Breast epithelium (tissue), 4 donors: Measurements from ENCODE around the gene SUSD6. TPM values are rescaled to one million over a fixed set of nuclear protein-coding genes. Genes with fewer than 3 reads are reported as not detected.

Experiments
- DNase-seq, 2 donors: peaks; one replicate each; pipeline ENCODE4 v3.0.0-alpha.2; 2019; ENCODE audit warnings: low spot score in 2 of 2
- H3K27ac ChIP-seq, 2 donors: fragments of 200-600 bp; sonication (generic) in 1 of 2; one replicate each; pipeline ENCODE4 v1.5.1; 2016 to 2019; ENCODE audit warnings: mild to moderate bottlenecking in 1 of 2
- H3K27me3 ChIP-seq, 2 donors: fragments of 200-600 bp; sonication (generic) in 1 of 2; one replicate each; pipeline versions ENCODE4 v1.5.1 to v1.6.0; 2017 to 2019; ENCODE audit warnings: control low read depth in 1 of 2, mild to moderate bottlenecking in 1 of 2
- H3K36me3 ChIP-seq: fragments of 200-600 bp; one replicate; pipeline ENCODE4 v1.5.1; 2019
- H3K4me1 ChIP-seq, 2 donors: fragments of 200-600 bp; sonication (generic); one replicate each; pipeline ENCODE4 v1.5.1; 2016 to 2019; ENCODE audit warnings: control low read depth in 1 of 2
- H3K4me3 ChIP-seq, 3 donors: fragments of 200-600 bp; sonication (generic); 1 replicate in 2 of 3; 2 replicates in 1 of 3; pipeline ENCODE4 v1.5.1; 2016 to 2019; ENCODE audit warnings: mild to moderate bottlenecking in 3 of 3, moderate library complexity in 2 of 3
- H3K9me3 ChIP-seq, 2 donors: fragments of 200-600 bp; sonication (generic) in 1 of 2; one replicate each; pipeline ENCODE4 v1.5.1; 2016 to 2019; ENCODE audit warnings: control low read depth in 1 of 2
- CTCF ChIP-seq, 3 donors: fragments of 450-650 bp; IDR thresholded peaks; one replicate each; pipeline ENCODE4 v1.5.1; 2016 to 2017; ENCODE audit warnings: antibody characterized with exemption in 3 of 3, mild to moderate bottlenecking in 3 of 3, moderate library complexity in 3 of 3
- POLR2A ChIP-seq: fragments of 450-650 bp; IDR thresholded peaks from one replicate; pipeline ENCODE4 v1.6.1; 2016; ENCODE audit warnings: antibody characterized with exemption, mild to moderate bottlenecking, moderate library complexity
- POLR2AphosphoS5 ChIP-seq, 3 donors: sonication (generic); formaldehyde crosslinking; IDR thresholded peaks; one replicate each; pipeline ENCODE4 v1.6.1; 2017; ENCODE audit warnings: antibody characterized with exemption in 3 of 3
- intact Hi-C: fragments of 100-400 bp; cut with DNase I; formaldehyde crosslinking; loops from one replicate; pipeline ENCODE4 v1.15.1; 2023; ENCODE audit warnings: low total_unique reads
- total RNA-seq, 3 donors: library from RNA; depleted of rRNA; stranded (reverse); fragments of >200 nt; gene quantifications; one replicate each; pipeline ENCODE4 v1.1.0, GENCODE V29; 2016

Gene SUSD6
- total RNA-seq, 3 donors from 2014 or later: 30.2 to 55.9 (median 55.7) TPM

GRCh38 chr14:69610020-69610873 lies 1.1 kb upstream of the SUSD6 start:
- intact Hi-C loops: loop anchor here (10.0 kb wide), 1 partner anchor 65 kb away; no protein-coding TSS in a partner anchor

GRCh38 chr14:69610874-69611171 lies 573 bp upstream of the SUSD6 start:
- Histone ChIP-seq H3K4me1 (peaks cover 0 to 21% of the 10 kb centered on the region in 2 donors), H3K4me3 (peak overlapping the region; percentile 40 to 98 (median 89)), H3K27me3 (no peaks in the 10 kb centered on the region), H3K9me3 (no peaks in the 10 kb centered on the region), H3K27ac (peak overlapping the region; percentile 97 to 99), H3K36me3 (no peaks in the 10 kb centered on the region)
- TF ChIP-seq POLR2A (no peak), CTCF (IDR thresholded peaks at IDR 0.05) (no peak), POLR2AphosphoS5 (IDR thresholded peaks at IDR 0.05) (no peak)
- intact Hi-C loops: loop anchor here (10.0 kb wide), 1 partner anchor 64 kb away; no protein-coding TSS in a partner anchor
- no peak for DNase-seq

More at GRCh38 chr14:69610020-69610873, 1.1 kb upstream of the SUSD6 start:
- Histone ChIP-seq H3K36me3 (no peaks in the 10 kb centered on the region), H3K9me3 (no peaks in the 10 kb centered on the region), H3K4me3 (peak overlapping the region; percentile 40 to 98 (median 89)), H3K4me1 (peaks cover 0 to 21% of the 10 kb centered on the region in 2 donors), H3K27me3 (no peaks in the 10 kb centered on the region), H3K27ac (peak overlapping the region; percentile 97 to 99)
- TF ChIP-seq POLR2A: no peak
- TF ChIP-seq CTCF (IDR thresholded peaks at IDR 0.05): no peak
- no peak for TF ChIP-seq POLR2AphosphoS5 (IDR thresholded peaks at IDR 0.05)
- no peak for DNase-seq

GRCh38 chr14:69612014-69612782 lies 802 bp downstream of the SUSD6 start:
- peak overlapping the region; percentile 89 to 98 (median 90) for H3K4me3 ChIP-seq
- H3K27me3 ChIP-seq: no peaks in the 10 kb centered on the region
- peaks cover 5 to 32% of the 10 kb centered on the region in 2 donors for H3K4me1 ChIP-seq
- no peaks in the 10 kb centered on the region for H3K36me3 ChIP-seq
- peak overlapping the region; percentile 97 to 99 for H3K27ac ChIP-seq
- DNase-seq: no peak
- no peaks in the 10 kb centered on the region for H3K9me3 ChIP-seq
- intact Hi-C loops: loop anchor here (10.0 kb wide), 1 partner anchor 63 kb away; no protein-coding TSS in a partner anchor
- TF ChIP-seq POLR2AphosphoS5 (IDR thresholded peaks at IDR 0.05) (no peak), POLR2A (no peak), CTCF (IDR thresholded peaks at IDR 0.05) (no peak)

GRCh38 chr14:69612783-69613130 lies 1.4 kb downstream of the SUSD6 start:
- peaks cover 9 to 36% of the 10 kb centered on the region in 2 donors for H3K4me1 ChIP-seq
- no peak for DNase-seq
- peak overlapping the region; percentile 97 to 99 for H3K27ac ChIP-seq
- H3K36me3 ChIP-seq: no peaks in the 10 kb centered on the region
- peak overlapping the region; percentile 89 to 98 (median 90) for H3K4me3 ChIP-seq
- TF ChIP-seq CTCF (IDR thresholded peaks at IDR 0.05) (peak in 1 of 3 donors; percentile 14), POLR2AphosphoS5 (IDR thresholded peaks at IDR 0.05) (no peak), POLR2A (no peak)
- H3K27me3 ChIP-seq: no peaks in the 10 kb centered on the region
- no peaks in the 10 kb centered on the region for H3K9me3 ChIP-seq
- intact Hi-C loops: loop anchor here (10.0 kb wide), 1 partner anchor 62 kb away; no protein-coding TSS in a partner anchor
